ENCODE measurements around the gene NCAM1.
A peak's percentile ranks its signal among the peaks of the same experiment; 100 is the strongest.

Gene NCAM1

DNA sequence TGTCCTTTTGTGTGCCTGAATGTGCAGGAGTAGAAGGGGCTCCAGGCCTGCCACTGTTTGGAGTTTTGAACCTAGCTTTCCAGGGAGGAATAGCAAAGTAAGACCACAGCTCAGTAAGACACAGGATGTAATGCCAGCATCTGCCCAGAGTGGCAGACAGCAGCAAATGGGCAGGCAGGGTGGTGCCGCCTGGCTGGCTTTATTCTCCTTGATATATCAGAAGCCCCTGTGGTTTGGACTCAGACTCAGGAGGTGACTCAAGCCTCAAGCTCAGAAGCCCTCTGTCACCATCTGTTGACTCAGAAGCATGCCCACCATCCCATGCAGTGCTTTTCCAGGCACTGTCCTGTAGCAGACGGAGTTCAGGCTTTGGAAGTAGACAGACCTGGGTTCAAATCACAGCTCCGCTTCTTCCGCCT is 280.4 kb downstream of the NCAM1 start:
- Mint-ChIP-seq H3K27ac (no peak overlapping the region), H3K36me3 (ENCODE audit: low read depth) (no peaks in the 10 kb centered on the region), H3K9me3 (no peaks in the 10 kb centered on the region), H3K4me1 (ENCODE audit: low read depth) (peaks cover 14% of the 10 kb centered on the region), H3K27me3 (ENCODE audit: low read depth) (peaks cover 42% of the 10 kb centered on the region), H3K4me3 (no peak overlapping the region)
- no peak for DNase-seq (ENCODE audit: low spot score)

DNA sequence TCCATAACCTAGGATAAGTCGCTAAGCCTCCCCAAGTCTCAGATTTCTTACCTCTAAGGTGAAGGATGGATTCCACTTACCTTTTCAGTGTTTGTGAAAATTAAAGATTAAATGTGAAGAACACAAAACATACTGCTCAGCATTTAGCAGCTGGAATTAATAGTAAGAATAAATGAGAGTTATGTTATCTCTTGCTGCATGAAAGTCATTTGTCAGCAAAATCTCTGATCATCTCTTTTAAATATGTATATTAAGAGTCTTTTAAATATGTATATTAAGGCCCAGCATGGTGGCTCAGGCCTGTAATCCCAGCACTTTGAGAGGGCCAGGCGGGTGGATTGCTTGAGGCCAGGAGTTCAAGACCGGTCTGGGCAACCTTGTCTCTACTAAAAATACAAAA is 280.8 kb downstream of the NCAM1 start:
- no peak overlapping the region for H3K27ac Mint-ChIP-seq
- no peak overlapping the region for H3K4me3 Mint-ChIP-seq
- no peaks in the 10 kb centered on the region for H3K9me3 Mint-ChIP-seq
- H3K27me3 Mint-ChIP-seq (ENCODE audit: low read depth), result peaks cover 44% of the 10 kb centered on the region
- no peaks in the 10 kb centered on the region for H3K36me3 Mint-ChIP-seq (ENCODE audit: low read depth)
- no peak for DNase-seq (ENCODE audit: low spot score)
- H3K4me1 Mint-ChIP-seq (ENCODE audit: low read depth), result peaks cover 14% of the 10 kb centered on the region

DNA sequence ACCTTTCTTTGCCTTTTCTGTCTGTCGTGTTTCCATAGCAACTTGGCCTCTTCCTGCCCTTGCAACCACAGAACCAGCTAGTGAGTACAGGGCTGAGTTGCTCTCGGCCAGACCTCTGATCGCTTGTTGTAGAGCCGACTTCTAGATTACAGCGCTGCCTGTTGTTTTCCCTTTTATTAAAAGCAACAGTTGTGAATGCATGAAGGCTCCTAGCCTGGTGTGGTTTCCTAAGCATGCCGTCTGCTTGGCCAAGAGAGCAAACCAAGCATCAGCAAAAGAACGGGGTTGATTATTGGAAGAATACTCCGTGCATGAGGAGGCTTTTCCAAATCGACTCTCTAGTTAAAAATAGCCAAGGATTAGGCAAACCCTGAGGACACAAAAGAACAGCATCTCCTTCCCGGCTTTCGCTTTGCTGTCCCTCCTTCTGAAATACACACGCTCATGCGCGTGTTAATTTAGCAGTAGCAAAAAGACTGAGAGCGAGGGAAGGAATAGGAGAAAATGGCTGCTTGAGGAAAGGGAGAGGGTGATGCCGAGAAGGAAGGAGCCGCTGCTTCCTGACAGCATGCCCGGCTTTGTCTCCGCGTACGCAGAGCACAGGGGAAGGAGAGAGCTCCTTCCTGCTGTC is 281.7 kb downstream of the NCAM1 start:
- Mint-ChIP-seq H3K9me3 (no peaks in the 10 kb centered on the region), H3K4me3 (peak overlapping the region; percentile 49), H3K4me1 (ENCODE audit: low read depth) (peaks cover 14% of the 10 kb centered on the region), H3K27me3 (ENCODE audit: low read depth) (peaks cover 48% of the 10 kb centered on the region), H3K36me3 (ENCODE audit: low read depth) (no peaks in the 10 kb centered on the region), H3K27ac (peak overlapping the region; percentile 16)
- DNase-seq (ENCODE audit: low spot score), result peak; percentile 44

DNA sequence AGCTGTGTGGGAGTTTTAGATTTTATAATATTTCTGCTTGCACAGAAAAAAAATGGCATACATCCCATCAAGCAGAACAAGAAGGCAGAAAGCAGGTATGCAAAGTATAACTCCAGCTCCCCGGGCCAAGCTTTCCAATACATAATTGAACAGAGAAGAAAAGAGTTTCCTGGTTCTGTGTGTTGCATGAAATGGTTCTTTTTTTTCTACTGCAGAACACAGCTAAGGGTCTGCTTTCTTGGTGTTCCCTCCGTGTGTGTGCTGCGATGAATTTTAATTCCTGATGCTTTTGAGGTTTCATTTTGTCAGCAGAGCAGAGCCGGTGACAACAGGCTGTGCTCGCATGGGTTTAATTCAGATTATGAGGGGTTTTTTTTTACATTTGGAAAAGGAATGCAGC is 282.5 kb downstream of the NCAM1 start:
- Mint-ChIP-seq H3K27me3 (ENCODE audit: low read depth) (peaks cover 45% of the 10 kb centered on the region), H3K9me3 (no peaks in the 10 kb centered on the region), H3K4me1 (ENCODE audit: low read depth) (peaks cover 15% of the 10 kb centered on the region), H3K27ac (no peak overlapping the region), H3K4me3 (peak overlapping the region; percentile 49), H3K36me3 (ENCODE audit: low read depth) (no peaks in the 10 kb centered on the region)
- DNase-seq (ENCODE audit: low spot score), result no peak

DNA sequence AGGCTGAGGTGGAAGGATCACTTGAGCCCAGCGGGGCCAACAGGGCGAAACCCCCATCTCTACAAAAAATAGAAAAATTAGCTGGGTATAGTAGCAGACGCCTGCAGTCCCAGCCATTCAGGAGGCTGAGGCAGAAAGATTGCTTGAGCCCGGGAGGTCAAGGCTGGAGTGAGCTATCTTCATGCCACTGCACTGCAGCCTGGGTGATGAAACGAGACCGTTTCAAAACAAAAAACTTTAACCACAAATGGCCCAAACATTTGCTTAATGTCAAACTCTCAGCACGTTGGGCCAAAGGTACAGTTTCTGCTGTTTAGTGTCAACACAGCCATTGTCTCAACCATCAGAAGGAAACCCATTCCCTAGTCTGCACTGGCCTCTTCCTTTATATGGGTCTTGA is 284.0 kb downstream of the NCAM1 start:
- Mint-ChIP-seq H3K4me1 (ENCODE audit: low read depth) (peaks cover 24% of the 10 kb centered on the region), H3K36me3 (ENCODE audit: low read depth) (no peaks in the 10 kb centered on the region), H3K27me3 (ENCODE audit: low read depth) (peaks cover 43% of the 10 kb centered on the region), H3K9me3 (no peaks in the 10 kb centered on the region), H3K27ac (no peak overlapping the region), H3K4me3 (no peak overlapping the region)
- DNase-seq (ENCODE audit: low spot score), result no peak

DNA sequence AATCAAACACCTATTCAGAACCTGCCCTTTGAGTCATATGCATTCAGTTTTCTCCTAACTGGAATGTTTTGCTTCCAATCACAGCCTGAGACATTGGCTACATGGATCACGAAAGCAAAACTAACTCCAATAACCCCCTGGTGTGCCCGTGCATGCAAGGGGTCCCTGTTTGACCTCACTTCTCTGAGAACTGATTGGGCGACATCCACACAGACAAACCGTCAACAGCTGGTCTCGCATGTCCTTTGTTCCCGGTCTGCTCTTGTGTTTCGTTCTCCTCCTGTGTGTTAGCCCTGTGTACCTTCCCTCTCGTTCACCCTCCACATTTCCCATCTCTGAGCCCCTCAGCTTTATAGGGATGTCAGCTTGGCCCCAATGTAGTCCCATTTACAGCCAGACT is 286.0 kb downstream of the NCAM1 start:
- H3K27me3 Mint-ChIP-seq (ENCODE audit: low read depth), result peaks cover 30% of the 10 kb centered on the region
- no peak overlapping the region for H3K4me3 Mint-ChIP-seq

DNA sequence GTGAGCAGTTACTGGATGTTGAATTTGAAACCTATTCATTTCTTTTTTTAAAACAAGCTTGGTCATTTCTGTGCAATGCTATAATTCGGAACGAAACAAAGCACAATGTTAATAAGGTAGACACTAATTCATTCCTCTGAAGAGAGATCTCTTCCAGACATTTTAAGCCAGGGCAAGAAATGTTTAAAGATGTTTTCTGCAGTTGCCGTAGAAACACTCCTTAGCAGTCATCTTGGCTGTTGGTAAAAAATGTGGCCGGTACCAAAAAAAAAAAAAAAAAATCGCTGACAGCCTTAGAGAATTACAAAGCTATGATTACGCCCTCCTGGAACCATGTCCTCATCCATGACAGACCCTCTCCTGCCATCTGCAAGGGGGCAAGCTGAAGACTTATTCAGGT is 286.7 kb downstream of the NCAM1 start:
- H3K4me1 Mint-ChIP-seq (ENCODE audit: low read depth), result peaks cover 19% of the 10 kb centered on the region
- no peak overlapping the region for H3K4me3 Mint-ChIP-seq
- no peak overlapping the region for H3K27ac Mint-ChIP-seq
- H3K27me3 Mint-ChIP-seq (ENCODE audit: low read depth), result peaks cover 27% of the 10 kb centered on the region
- H3K9me3 Mint-ChIP-seq, result no peaks in the 10 kb centered on the region
- DNase-seq (ENCODE audit: low spot score), result no peak
- no peaks in the 10 kb centered on the region for H3K36me3 Mint-ChIP-seq (ENCODE audit: low read depth)

More for the DNA sequence above, 286.0 kb downstream of the NCAM1 start:
- Mint-ChIP-seq H3K36me3 (ENCODE audit: low read depth) (no peaks in the 10 kb centered on the region), H3K27ac (no peak overlapping the region), H3K4me1 (ENCODE audit: low read depth) (peaks cover 24% of the 10 kb centered on the region), H3K9me3 (no peaks in the 10 kb centered on the region)
- DNase-seq (ENCODE audit: low spot score), result no peak

DNA sequence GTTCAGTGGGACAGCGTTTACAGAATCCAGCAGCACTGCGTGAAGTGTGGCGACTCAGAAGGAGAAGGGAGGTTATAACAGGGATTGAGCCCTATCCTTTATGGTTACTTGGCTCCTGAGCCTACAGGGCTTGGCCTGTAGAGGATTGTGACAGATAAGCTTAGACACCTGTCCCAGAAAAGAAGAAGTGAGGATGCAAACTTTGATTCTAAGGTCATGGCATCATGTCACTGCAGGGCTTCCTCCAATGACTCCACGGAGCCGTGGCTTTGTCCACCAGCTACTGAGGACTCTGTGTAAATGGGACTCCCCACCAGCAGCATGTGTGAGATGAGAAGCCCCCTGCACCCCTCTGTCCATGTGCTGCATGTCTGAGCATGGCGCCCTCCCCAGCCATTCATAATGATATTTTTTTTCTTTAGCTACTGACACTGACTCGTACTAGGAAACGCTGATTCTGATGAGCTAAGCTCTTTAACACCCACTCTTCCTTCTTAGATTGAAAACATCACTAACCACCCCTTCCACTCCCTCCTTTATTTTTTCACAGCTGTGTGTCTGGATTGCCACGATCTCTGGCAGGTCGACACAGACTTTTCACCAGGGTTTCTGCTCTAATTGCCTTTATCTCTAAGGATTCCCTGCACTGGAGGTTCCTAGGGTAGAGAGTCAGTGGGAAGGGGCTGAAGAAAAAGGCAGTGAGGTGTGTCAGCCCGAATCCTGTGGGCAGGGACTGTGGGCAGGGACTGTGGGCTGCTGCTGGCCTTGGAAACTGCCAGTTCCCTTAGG is 287.7 kb downstream of the NCAM1 start:
- Mint-ChIP-seq H3K36me3 (ENCODE audit: low read depth) (no peaks in the 10 kb centered on the region), H3K27ac (no peak overlapping the region), H3K4me3 (no peak overlapping the region), H3K4me1 (ENCODE audit: low read depth) (peaks cover 10% of the 10 kb centered on the region), H3K27me3 (ENCODE audit: low read depth) (peaks cover 25% of the 10 kb centered on the region), H3K9me3 (no peaks in the 10 kb centered on the region)
- DNase-seq (ENCODE audit: low spot score), result peak; percentile 14

DNA sequence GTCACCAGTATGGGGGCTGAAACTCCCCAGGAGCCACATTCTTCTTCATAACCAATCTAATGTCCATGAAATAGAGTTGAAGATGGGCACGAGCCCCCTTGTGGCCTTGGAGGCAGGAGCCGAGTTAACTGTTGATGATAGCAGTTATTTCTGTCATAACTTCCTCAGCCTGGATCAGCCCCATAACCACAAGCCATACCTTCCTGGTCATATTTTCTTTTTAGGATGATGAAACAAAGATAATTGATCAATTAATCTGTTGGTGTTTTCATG is 288.2 kb downstream of the NCAM1 start:
- Mint-ChIP-seq H3K27ac (no peak overlapping the region), H3K9me3 (no peaks in the 10 kb centered on the region), H3K4me3 (no peak overlapping the region), H3K27me3 (ENCODE audit: low read depth) (peaks cover 23% of the 10 kb centered on the region), H3K36me3 (ENCODE audit: low read depth) (no peaks in the 10 kb centered on the region), H3K4me1 (ENCODE audit: low read depth) (peaks cover 10% of the 10 kb centered on the region)
- no peak for DNase-seq (ENCODE audit: low spot score)

DNA sequence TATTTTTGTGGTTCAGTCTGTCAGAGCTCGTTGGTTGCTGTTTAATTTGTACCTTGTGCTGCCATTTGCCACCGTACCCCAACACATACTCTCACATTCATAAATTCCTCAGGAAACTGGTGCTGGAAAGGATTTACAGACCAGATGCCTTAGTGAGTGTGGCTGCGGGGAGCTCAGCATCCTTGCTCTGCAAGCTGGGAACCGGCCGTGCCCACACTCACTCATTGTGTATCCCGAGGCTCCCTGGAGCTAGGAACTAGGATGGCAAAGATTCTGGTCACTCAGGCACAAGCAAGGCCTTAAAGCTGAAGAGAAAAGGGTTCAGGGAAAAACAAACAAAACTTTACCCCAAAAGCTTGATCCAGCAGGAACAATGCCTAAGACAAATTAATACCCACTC is 288.6 kb downstream of the NCAM1 start:
- Mint-ChIP-seq H3K9me3 (no peaks in the 10 kb centered on the region), H3K27ac (no peak overlapping the region), H3K36me3 (ENCODE audit: low read depth) (no peaks in the 10 kb centered on the region), H3K4me1 (ENCODE audit: low read depth) (peaks cover 10% of the 10 kb centered on the region), H3K4me3 (no peak overlapping the region), H3K27me3 (ENCODE audit: low read depth) (peaks cover 23% of the 10 kb centered on the region)
- no peak for DNase-seq (ENCODE audit: low spot score)

DNA sequence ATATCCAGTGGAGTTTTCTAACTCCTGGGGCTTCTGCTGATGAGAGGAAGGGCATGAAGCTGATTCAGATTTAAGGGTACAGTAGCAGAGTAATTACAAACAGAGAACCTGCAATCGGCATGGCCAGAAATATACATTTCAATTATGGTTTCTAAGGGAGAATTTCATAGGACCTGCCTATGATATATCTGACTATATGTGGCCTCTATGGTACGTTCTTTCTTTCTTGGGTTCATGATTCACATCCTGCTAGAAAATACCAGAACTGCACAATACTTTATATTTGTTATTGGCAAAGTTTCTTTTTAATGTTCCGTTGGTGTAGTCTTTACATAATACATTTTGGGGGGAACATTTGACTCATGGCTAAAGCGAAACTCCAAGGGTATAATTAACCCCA is 290.1 kb downstream of the NCAM1 start:
- Mint-ChIP-seq H3K27ac (no peak overlapping the region), H3K36me3 (ENCODE audit: low read depth) (no peaks in the 10 kb centered on the region), H3K27me3 (ENCODE audit: low read depth) (peaks cover 19% of the 10 kb centered on the region), H3K4me3 (no peak overlapping the region), H3K4me1 (ENCODE audit: low read depth) (peaks cover 10% of the 10 kb centered on the region), H3K9me3 (no peaks in the 10 kb centered on the region)
- no peak for DNase-seq (ENCODE audit: low spot score)

DNA sequence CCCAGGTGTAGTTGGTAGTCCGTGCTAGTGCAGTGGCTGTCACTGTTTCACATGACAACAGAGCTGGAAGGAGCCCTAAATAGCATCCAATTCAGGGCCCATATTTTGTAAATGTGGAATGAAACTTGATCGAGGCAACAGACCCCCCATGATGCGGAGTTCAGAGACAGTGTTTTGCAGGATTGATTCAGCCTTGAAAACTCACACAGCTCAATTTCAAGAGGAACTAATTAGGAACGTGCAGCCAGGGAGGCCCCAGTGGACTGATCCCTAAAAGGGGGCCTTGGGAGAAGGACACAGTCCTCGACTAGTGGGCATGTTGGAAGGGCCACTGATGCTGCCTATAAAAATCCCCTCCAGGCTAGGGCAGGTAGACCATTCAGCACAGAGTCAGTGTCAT is 292.2 kb downstream of the NCAM1 start:
- Mint-ChIP-seq H3K36me3 (ENCODE audit: low read depth) (no peaks in the 10 kb centered on the region), H3K4me3 (no peak overlapping the region), H3K9me3 (no peaks in the 10 kb centered on the region), H3K4me1 (ENCODE audit: low read depth) (peaks cover 10% of the 10 kb centered on the region), H3K27ac (no peak overlapping the region), H3K27me3 (ENCODE audit: low read depth) (peaks cover 16% of the 10 kb centered on the region)
- no peak for DNase-seq (ENCODE audit: low spot score)

DNA sequence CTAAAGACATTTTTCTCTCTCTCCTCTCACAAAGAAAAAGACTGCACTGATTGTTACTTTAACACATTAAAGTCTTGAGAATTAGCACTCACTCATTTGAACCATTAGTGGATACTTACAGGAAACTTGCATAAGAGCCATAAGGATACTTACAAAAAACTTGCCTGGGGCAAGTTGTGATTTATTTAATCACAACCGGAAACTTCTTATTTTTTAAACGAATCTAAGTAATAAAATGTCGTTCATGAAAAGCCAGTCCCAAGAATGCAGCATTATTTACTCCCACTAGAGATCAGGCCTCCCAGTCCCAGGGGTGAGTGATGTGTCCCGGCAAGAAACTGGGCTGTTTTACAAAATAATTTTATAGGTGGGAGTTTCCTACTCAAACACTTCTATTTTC is 293.9 kb downstream of the NCAM1 start:
- H3K27ac Mint-ChIP-seq, result no peak overlapping the region
- no peak overlapping the region for H3K4me3 Mint-ChIP-seq

DNA sequence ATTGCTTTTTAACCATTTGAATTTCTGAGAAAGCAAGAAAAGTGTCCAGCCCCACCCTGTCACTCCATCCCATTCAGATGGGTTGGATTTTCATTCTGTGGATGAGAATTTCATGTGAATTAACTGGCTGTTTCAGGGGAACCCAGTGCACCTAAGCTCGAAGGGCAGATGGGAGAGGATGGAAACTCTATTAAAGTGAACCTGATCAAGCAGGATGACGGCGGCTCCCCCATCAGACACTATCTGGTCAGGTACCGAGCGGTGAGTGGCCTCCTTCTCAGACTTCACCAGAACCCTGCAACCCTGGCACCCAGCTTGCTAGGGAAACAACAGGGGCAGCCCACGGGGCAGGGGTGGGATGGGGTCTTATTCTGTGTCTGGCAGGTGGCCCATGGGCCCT is 294.5 kb downstream of the NCAM1 start:
- Mint-ChIP-seq H3K4me1 (ENCODE audit: low read depth) (peaks cover 3% of the 10 kb centered on the region), H3K27ac (no peak overlapping the region), H3K9me3 (no peaks in the 10 kb centered on the region), H3K27me3 (ENCODE audit: low read depth) (peaks cover 13% of the 10 kb centered on the region), H3K36me3 (ENCODE audit: low read depth) (no peaks in the 10 kb centered on the region), H3K4me3 (no peak overlapping the region)
- no peak for DNase-seq (ENCODE audit: low spot score)

More for the DNA sequence above, 293.9 kb downstream of the NCAM1 start:
- Mint-ChIP-seq H3K9me3 (no peaks in the 10 kb centered on the region), H3K27me3 (ENCODE audit: low read depth) (peaks cover 13% of the 10 kb centered on the region), H3K36me3 (ENCODE audit: low read depth) (no peaks in the 10 kb centered on the region), H3K4me1 (ENCODE audit: low read depth) (no peaks in the 10 kb centered on the region)
- DNase-seq (ENCODE audit: low spot score), result no peak

Data from T-helper 2 cell treated with Interferon-gamma antibody and Interleukin-4, amounts not matched to agents 5 μg/mL and 100 μg/mL, for 36 hours (primary cell).